ENCODE measurements around the gene KCTD2. TPM values are rescaled to one million over a fixed set of nuclear protein-coding genes. Genes with fewer than 3 reads are reported as not detected.
"Not testable (repeated sequence)": the region's sequence is repeated elsewhere in the genome, so short reads cannot be mapped to it uniquely, and the experiment has no call there.

The KCTD2 gene
- total RNA-seq, 1 donor from 2014 or later, result 22.9 TPM

DNA sequence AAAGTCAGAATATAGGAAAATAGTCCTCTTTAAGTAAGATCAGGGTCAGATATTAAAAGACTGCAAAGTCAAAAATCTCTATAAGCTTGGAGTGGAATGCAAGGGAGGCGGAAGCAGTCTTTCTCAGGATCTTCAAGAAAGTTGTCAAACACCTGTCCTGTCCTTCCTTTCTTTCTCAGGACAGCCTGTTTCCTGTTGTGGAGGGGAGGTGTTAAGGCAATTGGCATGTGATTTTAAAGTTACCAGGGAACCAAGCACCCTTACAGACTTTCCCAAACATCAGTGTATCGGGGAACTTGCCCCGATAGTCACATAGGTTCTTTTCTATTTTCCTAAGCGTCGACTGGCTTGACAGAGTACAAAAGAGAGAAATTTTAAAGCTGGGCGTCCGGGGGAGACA lies 2.3 kb upstream of the KCTD2 start:
- intact Hi-C loops (cut with DNase I), result no loop called here
- no peaks in the 10 kb centered on the region for H3K27me3 ChIP-seq (ENCODE audit: low read depth)
- no peaks in the 10 kb centered on the region for H3K9me3 ChIP-seq
- H3K4me3 ChIP-seq, result no peak overlapping the region
- H3K36me3 ChIP-seq, result peaks cover 36% of the 10 kb centered on the region
- DNase-seq (no peak), ATAC-seq (no peak)
- TF ChIP-seq, protein P1, sequence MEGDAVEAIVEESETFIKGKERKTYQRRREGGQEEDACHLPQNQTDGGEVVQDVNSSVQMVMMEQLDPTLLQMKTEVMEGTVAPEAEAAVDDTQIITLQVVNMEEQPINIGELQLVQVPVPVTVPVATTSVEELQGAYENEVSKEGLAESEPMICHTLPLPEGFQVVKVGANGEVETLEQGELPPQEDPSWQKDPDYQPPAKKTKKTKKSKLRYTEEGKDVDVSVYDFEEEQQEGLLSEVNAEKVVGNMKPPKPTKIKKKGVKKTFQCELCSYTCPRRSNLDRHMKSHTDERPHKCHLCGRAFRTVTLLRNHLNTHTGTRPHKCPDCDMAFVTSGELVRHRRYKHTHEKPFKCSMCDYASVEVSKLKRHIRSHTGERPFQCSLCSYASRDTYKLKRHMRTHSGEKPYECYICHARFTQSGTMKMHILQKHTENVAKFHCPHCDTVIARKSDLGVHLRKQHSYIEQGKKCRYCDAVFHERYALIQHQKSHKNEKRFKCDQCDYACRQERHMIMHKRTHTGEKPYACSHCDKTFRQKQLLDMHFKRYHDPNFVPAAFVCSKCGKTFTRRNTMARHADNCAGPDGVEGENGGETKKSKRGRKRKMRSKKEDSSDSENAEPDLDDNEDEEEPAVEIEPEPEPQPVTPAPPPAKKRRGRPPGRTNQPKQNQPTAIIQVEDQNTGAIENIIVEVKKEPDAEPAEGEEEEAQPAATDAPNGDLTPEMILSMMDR (IDR thresholded peaks at IDR 0.05), result no peak
- H3K27ac ChIP-seq, result no peak overlapping the region
- H3K4me1 ChIP-seq, result peaks cover 23% of the 10 kb centered on the region

DNA sequence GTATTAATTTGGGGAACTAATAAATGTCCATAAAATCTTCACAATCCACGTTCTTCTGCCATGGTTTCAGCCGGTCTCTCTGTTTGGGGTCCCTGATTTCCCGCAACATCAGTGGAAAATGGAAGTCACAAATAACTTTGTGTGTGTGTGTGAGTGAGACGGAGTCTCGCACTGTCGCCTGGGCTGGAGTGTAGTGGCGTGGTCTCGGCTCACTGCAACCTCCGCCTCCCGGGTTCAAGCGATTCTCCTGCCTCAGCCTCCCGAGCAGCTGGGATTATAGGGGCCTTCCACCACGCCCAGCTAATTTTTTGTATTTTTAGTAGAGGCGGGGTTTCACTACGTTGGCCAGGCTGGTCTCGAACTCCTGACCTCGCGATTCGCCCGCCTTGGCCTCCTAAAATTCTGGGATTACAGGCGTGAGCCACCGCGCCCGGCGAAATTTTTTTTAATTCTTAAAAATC lies 1.0 kb upstream of the KCTD2 start:
- intact Hi-C loops (cut with DNase I); H3K27me3 ChIP-seq (ENCODE audit: low read depth); DNase-seq; H3K9me3 ChIP-seq; ATAC-seq: not testable (repeated sequence)
- peaks cover 23% of the 10 kb centered on the region for H3K4me1 ChIP-seq
- peaks cover 36% of the 10 kb centered on the region for H3K36me3 ChIP-seq
- peak overlapping the region; percentile 98 for H3K27ac ChIP-seq
- H3K4me3 ChIP-seq, result peak overlapping the region; percentile 84

DNA sequence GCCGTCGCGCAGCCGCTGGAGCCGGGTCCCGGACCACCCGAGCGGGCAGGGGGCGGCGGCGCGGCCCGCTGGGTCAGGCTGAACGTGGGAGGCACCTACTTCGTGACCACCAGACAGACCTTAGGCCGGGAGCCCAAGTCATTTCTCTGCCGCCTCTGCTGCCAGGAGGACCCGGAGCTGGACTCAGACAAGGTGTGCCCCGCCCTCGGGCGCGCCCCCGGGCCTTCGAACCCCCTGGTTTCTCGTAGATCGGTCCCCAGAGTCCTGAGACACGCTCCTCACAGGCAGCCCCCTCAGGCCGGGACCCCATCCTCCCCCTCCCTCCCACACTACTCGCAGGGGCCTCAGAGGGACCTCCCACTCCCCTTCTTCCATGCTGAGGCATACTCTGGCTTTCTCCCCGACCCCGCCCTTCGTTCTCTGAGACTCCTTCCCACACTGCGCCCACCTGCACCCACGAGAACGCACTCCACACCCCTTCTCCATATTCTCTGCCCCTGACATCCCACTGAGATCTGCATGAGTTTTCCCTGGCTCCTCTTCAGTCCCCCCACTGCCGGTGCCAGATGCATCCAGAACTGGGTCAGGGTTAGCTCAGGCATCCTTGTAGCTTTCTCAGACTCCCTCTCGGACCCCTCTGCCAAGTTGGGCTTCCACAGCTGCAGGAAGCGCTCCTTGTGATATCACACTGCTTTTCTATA lies 523 bp downstream of the KCTD2 start:
- intact Hi-C loops (cut with DNase I), result no loop called here
- Histone ChIP-seq H3K36me3 (peaks cover 36% of the 10 kb centered on the region), H3K27ac (peak overlapping the region; percentile 98), H3K4me1 (peaks cover 23% of the 10 kb centered on the region), H3K4me3 (peak overlapping the region; percentile 84), H3K9me3 (no peaks in the 10 kb centered on the region), H3K27me3 (ENCODE audit: low read depth) (no peaks in the 10 kb centered on the region)
- TF ChIP-seq, protein P1 (IDR thresholded peaks at IDR 0.05), result no peak
- ATAC-seq (no peak), DNase-seq (peak; percentile 64)

DNA sequence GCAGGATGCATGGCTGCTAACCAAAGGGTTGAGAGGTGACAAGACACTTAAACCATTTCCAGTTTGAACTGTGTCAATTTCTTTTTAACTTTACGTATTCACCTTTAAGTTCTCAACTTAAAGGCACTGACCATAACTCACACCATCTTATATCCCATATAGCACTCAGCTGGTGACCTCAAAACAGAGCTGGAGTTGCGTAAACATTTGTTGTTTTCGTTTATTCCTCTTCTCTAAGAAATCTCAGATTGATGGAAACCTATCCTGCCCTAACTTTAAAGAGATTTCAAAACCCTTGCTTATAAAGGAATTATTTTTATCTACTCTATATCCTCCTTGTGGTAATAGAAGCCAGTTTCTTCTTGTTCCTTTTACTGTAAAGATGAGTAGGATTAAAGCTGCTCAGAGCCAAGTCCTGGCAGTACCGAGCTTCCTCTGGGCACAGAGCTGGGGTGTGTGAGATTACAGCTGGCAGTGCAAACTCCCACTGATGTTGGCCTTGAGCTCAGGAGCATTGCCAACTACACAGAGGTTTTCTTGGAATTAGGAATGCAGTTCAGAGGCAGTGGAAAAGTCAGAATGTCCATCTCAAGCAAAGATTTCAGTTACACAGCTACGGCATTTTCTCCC lies 1.3 kb downstream of the KCTD2 start:
- Histone ChIP-seq H3K4me1 (peaks cover 23% of the 10 kb centered on the region), H3K4me3 (peak overlapping the region; percentile 84), H3K27ac (peak overlapping the region; percentile 98), H3K36me3 (peaks cover 39% of the 10 kb centered on the region), H3K27me3 (ENCODE audit: low read depth) (no peaks in the 10 kb centered on the region), H3K9me3 (no peaks in the 10 kb centered on the region)
- intact Hi-C loops (cut with DNase I), result no loop called here
- no peak for ATAC-seq
- no peak for DNase-seq
- TF ChIP-seq, protein P1 (IDR thresholded peaks at IDR 0.05), result no peak

DNA sequence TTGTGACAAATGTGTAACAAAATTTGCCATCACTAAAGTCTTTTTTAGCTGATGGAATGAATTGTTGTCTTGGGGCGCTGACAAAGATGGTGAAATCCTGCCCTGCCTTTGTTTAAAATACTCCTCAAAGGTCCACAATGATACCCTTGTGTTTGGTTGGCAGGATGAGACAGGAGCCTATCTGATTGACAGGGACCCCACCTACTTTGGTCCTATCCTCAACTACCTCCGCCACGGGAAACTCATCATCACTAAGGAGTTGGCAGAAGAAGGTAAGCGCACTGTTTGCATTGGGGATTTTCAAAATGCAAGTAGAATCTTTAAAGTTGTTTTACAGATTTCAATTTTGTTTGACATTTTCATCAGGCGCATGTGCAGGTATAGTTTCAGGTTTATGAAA lies 2.0 kb downstream of the KCTD2 start:
- TF ChIP-seq, protein P1 (IDR thresholded peaks at IDR 0.05), result no peak
- ATAC-seq (no peak), DNase-seq (no peak)
- Histone ChIP-seq H3K27ac (no peak overlapping the region), H3K4me1 (peaks cover 23% of the 10 kb centered on the region), H3K9me3 (no peaks in the 10 kb centered on the region), H3K27me3 (ENCODE audit: low read depth) (no peaks in the 10 kb centered on the region), H3K36me3 (peaks cover 46% of the 10 kb centered on the region), H3K4me3 (no peak overlapping the region)
- intact Hi-C loops (cut with DNase I), result no loop called here

DNA sequence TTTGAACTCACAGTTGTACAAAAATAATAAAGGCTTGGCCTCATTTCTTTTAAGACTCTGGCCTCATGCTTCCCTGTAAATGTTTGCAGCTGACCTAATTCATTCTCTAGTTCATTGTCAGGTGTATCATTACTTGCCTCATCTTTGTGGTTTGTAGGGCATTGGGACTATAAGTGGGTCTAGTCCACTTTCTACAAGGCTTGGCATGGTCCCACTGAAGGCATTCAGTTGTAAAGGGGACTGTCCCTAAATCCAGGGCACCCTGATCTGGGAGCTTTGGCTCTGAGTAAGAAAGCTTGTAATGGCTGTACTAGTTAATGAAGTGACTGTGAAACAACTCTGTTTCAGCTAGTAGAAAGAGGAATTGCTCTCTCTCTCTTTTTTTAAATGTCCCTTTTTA lies 2.7 kb downstream of the KCTD2 start:
- TF ChIP-seq, protein P1 (IDR thresholded peaks at IDR 0.05), result no peak
- H3K4me1 ChIP-seq, result peaks cover 23% of the 10 kb centered on the region
- H3K9me3 ChIP-seq, result no peaks in the 10 kb centered on the region
- intact Hi-C loops (cut with DNase I), result no loop called here
- peaks cover 53% of the 10 kb centered on the region for H3K36me3 ChIP-seq
- no peak overlapping the region for H3K27ac ChIP-seq
- H3K4me3 ChIP-seq, result no peak overlapping the region
- H3K27me3 ChIP-seq (ENCODE audit: low read depth), result no peaks in the 10 kb centered on the region
- ATAC-seq, result no peak
- no peak for DNase-seq
